Cardiac fibroblast (primary cell): ENCODE results near the gene CGGBP1.
A peak's percentile ranks its signal among the peaks of the same experiment; 100 is the strongest.

ENCODE experiments used
- DNase-seq, 2 donors: peaks; one replicate each; pipeline versions ENCODE4 v3.0.0 to v3.0.0-alpha.2; 2010; ENCODE audit warnings: low read depth in 2 of 2
- H3K4me3 ChIP-seq, 2 donors: replicated peaks in 1 of 2; 1 replicate in 1 of 2; 2 replicates in 1 of 2; pipeline ENCODE4 v1.5.1; 2011; ENCODE audit warnings: low read depth in 2 of 2, low read length in 2 of 2, mild to moderate bottlenecking in 2 of 2, moderate library complexity in 1 of 2
- CTCF ChIP-seq: IDR thresholded peaks from one replicate; pipeline ENCODE4 v1.5.1; 2011; ENCODE audit warnings: low read depth, mild to moderate bottlenecking, low read length, inconsistent platforms

The CGGBP1 gene

GRCh38 chr3:88059380-88060170 lies 770 bp upstream of the CGGBP1 start:
- TF ChIP-seq CTCF = no peak
- DNase-seq = peak in 1 of 2 donors; percentile 13
- H3K4me3 ChIP-seq = peak overlapping the region; percentile 73 to 87

GRCh38 chr3:88058306-88058580 lies 562 bp downstream of the CGGBP1 start:
- no peak for TF ChIP-seq CTCF
- H3K4me3 ChIP-seq = peak overlapping the region; percentile 70 to 74
- DNase-seq = no peak

DNA sequence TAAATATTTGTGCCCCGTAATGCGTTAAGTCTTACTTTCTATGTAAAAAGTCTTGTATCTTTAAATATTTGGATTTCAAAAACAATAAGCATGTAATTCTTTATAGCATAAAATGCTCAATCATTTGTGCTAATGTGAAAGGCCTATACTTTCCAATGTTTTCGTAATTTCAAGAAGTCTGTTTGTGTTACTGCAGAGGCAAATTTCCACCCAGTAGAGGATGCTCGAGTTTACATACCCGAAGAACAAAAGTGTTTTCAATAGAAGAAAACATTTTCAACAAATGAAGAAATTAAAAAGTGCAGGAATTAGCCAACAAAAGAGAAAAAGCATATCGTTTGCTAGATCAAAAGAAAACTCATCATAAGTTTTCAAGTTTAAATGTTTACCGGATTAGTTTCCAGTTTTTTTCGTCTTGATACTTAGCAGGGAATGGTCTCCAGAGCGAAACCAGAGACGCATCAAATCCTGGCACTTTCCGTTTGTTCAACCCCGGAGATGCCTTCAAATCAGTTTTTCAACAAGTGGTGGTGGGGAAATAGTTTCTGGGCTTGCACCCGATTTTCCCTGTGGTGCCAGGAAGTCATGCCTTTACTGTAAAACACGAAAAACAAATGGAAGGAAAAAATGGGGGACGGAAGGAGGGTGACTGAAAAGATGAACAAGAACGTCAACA lies 1.0 kb downstream of the CGGBP1 start:
- H3K4me3 ChIP-seq = peak overlapping the region; percentile 70 to 74
- peak; percentile 49 to 51 for DNase-seq
- peak; percentile 29 for TF ChIP-seq CTCF

DNA sequence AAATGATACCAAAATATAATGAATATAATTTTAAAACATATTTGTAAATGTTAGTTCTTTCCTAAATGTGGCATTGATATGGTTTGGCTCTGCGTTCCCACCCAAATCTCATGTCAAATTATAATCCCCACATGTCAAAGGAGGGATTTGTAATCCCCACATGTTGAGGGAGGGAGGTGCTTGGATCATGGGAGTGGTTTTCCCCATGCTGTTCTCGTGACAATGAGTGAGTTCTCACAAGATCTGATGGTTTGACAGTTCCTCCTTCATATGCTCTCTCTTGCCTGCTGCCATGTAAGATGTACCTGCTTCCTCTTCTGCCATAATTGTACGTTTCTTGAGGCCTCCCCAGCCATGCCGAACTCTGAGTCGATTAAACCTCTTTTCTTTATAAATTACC lies 12.0 kb downstream of the CGGBP1 start:
- H3K4me3 ChIP-seq = no peak overlapping the region
- no peak for TF ChIP-seq CTCF
- DNase-seq = no peak

DNA sequence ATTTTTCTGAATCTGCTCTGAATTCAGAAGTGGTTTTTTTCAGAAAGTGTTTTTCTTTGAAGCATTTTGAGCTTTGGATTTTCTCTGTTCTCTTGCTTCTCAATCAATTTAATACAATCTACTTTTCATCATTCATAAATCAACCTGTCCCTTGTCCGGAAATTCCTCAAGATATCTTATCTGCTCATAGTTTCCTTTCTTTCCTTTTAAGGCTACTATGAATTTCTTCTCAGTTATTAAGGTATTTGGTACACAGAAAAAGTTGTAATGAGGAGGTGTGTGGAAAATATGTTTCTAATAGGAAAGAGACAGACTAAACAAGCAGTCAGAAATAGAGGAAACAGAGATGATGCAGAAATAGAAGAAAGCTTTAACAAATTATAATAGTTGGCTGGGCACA lies 14.4 kb downstream of the CGGBP1 start:
- H3K4me3 ChIP-seq = no peak overlapping the region
- DNase-seq = no peak
- TF ChIP-seq CTCF = no peak

DNA sequence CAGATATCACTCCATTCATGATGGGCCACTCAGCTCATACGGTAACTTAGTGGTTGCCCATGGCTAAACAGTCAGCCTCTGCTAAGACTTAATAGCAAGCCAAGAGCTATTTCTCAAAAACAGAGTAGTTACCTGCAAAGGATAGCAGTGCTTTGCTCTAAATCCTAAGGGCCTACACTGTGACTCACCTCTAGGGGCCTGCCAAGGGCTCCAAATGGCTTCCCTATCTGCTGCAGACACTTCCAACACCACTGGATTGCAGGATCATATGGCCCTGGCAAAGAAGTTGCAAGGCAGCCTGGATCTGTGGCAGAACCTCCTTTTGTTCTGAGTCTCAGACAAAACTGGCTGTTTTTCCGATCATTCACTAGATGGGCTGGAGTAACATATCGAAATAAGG lies 17.8 kb downstream of the CGGBP1 start:
- TF ChIP-seq CTCF = no peak

More for the DNA sequence above, 17.8 kb downstream of the CGGBP1 start:
- DNase-seq = no peak
- H3K4me3 ChIP-seq = no peak overlapping the region
